BJ (cell line): Measurements from ENCODE around the gene MYCN. TPM values are rescaled to one million over a fixed set of nuclear protein-coding genes. Genes with fewer than 3 reads are reported as not detected.

Experiments
- CTCF ChIA-PET: fragments of 350-600 bp; formaldehyde crosslinking; extraction: SDS; loops from one replicate; lab custom pipeline; 2021; ENCODE audit warnings: antibody characterized with exemption, inconsistent platforms; lab: Yijun Ruan, JAX
- POLR2A ChIA-PET: fragments of 300-600 bp; sonication (Branson Sonifier 250); formaldehyde crosslinking; extraction: SDS; loops from one replicate; lab custom pipeline; 2021; ENCODE audit warnings: antibody characterized with exemption; lab: Charles Lee
- DNase-seq: peaks from one replicate; pipeline ENCODE4 v3.0.0-alpha.2; 2011; ENCODE audit warnings: low read depth
- H3K27me3 ChIP-seq: 2 replicates; pipeline ENCODE4 v1.6.0; 2011; ENCODE audit warnings: low read length; ENCODE audit not compliant: control insufficient read depth, insufficient read depth
- H3K36me3 ChIP-seq: 2 replicates; pipeline ENCODE4 v1.5.1; 2011; ENCODE audit warnings: low read length; ENCODE audit not compliant: control insufficient read depth, insufficient read depth
- H3K4me3 ChIP-seq: 2 replicates; pipeline ENCODE4 v1.5.1; 2011; ENCODE audit warnings: low read depth, mild to moderate bottlenecking, control low read depth, low read length
- CTCF ChIP-seq: IDR thresholded peaks from 2 replicates; pipeline ENCODE4 v1.5.1; 2011; ENCODE audit warnings: low read depth, mild to moderate bottlenecking, control low read depth, inconsistent platforms, low read length, moderate library complexity; ENCODE audit not compliant: insufficient read depth
- polyA plus RNA-seq: library from polyadenylated mRNA; depleted of rRNA; stranded (reverse); fragments of >200 nt; gene quantifications from 2 replicates; pipeline ENCODE4 v1.2.3, GENCODE V29; 2011

MYCN gene
- polyA plus RNA-seq, 1 experiment = not detected

GRCh38 chr2:15983496-15983895, 43.1 kb downstream of the MYCN start:
- H3K27me3 ChIP-seq = no peaks in the 10 kb centered on the region
- no peak for DNase-seq
- no peak for TF ChIP-seq CTCF
- ChIA-PET CTCF (no interaction called here), POLR2A (no interaction called here)
- H3K4me3 ChIP-seq = no peak overlapping the region
- no peaks in the 10 kb centered on the region for H3K36me3 ChIP-seq

DNA sequence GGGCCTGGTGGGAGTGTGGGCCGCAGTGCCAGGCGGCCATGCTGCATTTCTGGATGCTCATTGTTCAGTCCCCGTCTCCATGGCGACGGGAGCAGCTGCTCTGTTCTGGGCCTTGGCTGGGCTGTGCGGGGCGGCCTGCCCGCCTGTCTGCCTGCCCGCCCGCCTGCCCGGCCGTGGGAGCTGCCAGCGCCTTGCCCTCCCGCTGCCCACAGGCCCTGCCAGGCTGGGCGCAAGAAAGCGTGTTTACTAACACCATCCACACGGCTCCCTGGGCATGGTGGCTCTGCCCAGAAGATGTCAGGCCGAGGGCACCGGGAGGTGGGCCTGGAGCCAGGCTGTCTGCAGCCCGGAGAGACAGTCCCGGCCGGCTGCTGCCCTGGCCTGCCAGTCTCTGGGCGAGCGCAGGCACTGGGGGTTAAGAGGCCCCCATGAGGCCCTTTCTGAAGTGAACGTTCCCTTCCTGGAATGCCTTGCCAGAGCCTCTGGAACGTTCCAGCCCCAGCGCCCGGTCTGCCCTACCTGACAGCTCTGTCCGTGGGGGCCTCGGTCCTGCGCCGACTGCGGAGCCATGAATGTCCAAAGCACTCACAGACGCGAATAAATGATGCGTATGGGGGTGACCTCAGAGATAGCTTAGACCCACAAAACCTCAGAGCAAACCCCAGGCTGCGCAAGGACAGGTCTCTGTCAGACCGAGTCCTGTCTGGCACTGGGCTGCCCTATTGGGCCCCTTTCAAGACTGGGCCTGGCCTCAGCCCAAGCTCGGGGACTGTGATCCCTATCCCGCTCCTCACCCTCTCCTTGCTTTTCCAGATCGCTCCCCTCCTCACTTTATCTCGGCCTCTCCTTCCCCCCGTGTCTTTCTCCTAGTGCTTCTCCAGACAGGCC, 44.3 kb downstream of the MYCN start:
- Histone ChIP-seq H3K27me3 (no peaks in the 10 kb centered on the region), H3K36me3 (no peaks in the 10 kb centered on the region), H3K4me3 (no peak overlapping the region)
- ChIA-PET CTCF (no interaction called here), POLR2A (no interaction called here)
- DNase-seq = no peak
- TF ChIP-seq CTCF = no peak

DNA sequence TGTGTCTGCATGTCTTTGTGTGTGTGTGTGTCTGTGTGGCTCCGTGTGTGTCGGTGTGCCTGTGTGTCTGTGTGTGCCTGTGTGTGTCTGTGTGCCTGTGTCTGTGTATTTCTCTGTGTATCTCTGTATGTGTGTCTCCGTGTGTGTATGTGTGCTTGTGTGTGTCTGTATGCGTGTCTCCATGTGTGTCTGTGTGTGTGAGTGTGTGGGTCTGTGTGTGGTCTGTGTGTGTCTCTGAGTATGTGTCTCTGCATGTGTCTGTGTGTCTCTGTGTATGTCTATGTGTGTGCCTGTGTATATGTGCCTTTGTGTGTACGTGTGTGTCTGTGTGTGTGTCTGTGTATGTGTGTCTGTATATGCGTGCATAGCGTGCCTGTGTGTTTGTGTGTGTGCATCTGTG, 45.2 kb downstream of the MYCN start:
- POLR2A ChIA-PET = no interaction called here
- CTCF ChIA-PET = no interaction called here
- Histone ChIP-seq H3K27me3 (no peaks in the 10 kb centered on the region), H3K36me3 (no peaks in the 10 kb centered on the region), H3K4me3 (no peak overlapping the region)
- no peak for DNase-seq
- no peak for TF ChIP-seq CTCF

- ChIA-PET POLR2A (no interaction called here), CTCF (no interaction called here)
- no peak for DNase-seq
- no peaks in the 10 kb centered on the region for H3K27me3 ChIP-seq
- no peaks in the 10 kb centered on the region for H3K36me3 ChIP-seq
- no peak overlapping the region for H3K4me3 ChIP-seq
- TF ChIP-seq CTCF = no peak
These were observed 45.8 kb downstream of the MYCN start for GRCh38 chr2:15986068-15986560.

DNA sequence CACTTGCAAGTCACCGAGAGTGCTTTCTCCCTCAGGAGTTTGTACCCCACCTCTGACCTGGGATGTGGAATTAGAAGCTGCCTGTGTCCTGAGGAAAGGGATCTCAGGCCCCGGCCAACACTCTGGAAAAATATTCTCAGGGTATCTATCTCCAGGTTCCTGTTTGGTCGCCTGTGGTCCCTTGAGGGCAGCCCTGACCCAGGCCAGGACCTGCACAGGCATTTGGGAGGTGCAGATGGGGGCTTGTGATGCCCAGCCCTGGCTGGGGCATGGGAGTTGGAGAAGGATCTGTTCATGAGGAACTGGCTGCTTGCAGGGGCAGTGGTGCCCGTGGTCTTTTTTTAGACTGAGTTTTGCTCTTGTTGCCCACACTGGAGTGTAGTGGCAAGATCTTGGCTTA, 46.3 kb downstream of the MYCN start:
- ChIA-PET CTCF (no interaction called here), POLR2A (no interaction called here)
- no peak for TF ChIP-seq CTCF
- DNase-seq = no peak
- no peaks in the 10 kb centered on the region for H3K27me3 ChIP-seq
- no peaks in the 10 kb centered on the region for H3K36me3 ChIP-seq
- H3K4me3 ChIP-seq = no peak overlapping the region
